ENCODE data around the gene TNKS1BP1. TPM values are rescaled to one million over a fixed set of nuclear protein-coding genes. Genes with fewer than 3 reads are reported as not detected.

Gene TNKS1BP1
- total and polyA plus RNA-seq, 9 of the 15 experiments (the other 6 are each of a cell fraction or from before 2014, with no cell fraction given): 1.1 to 47.2 (median 10.9) TPM

DNA sequence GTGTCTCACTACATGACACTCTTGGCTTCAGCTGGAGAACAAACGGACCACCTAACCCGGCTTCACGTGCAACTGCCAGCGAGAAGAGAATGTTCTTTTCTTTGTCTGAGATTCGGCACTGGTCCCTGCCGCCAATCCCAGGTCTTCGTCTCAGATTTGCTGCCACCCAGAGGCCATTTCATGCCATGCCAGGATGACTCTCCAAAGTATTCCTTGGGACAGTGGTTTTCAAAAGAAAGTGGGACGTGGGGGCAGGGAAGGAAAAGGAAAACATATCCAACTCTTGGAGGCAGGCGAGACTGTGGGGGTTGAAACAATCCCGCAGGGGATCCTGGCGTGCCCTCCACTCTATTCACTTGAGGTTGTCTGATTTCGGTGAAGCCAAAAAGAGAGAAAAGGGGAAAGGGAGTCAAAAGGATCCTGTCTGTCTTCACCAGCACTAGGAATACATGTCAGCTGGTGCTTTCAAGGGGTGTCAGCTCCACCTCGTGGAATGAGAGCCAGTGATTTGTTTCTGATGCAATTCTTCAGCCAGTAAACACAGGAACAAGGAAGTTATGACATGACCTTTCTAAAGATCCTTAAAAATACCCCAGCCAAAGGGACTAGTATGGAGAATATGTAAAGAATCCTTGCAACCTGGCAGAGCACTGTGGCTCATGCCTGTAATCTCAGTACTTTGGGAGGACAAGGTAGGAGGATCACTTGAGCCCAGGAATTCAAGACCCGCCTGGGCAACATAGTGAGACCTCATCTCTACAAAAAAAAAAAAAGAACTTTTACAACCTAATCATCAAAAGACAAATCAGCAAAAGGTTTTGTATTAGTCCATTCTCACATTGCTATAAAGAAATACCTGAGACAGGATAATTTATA lies 46.7 kb downstream of the TNKS1BP1 start (continued):
- TF ChIP-seq HINFP (tag; conservative IDR thresholded peaks at IDR 0.05; ENCODE audit: low read depth) (no peak), JUND (IDR thresholded peaks at IDR 0.05; ENCODE audit: borderline replicate concordance, low read depth, low read length) (no peak), JUND (tag; IDR thresholded peaks at IDR 0.05; ENCODE audit: borderline replicate concordance, low read depth, low read length) (peak; percentile 40; the same call in 1 of the 3 replicates), EP400 (IDR thresholded peaks at IDR 0.05) (peak; percentile 66), FOXP1 (CRISPR knock-in tag; IDR thresholded peaks at IDR 0.05) (no peak), PML (IDR thresholded peaks at IDR 0.05; ENCODE audit: low read length) (no peak), PYGO2 (tag; IDR thresholded peaks at IDR 0.05) (no peak), RBFOX2 (IDR thresholded peaks at IDR 0.05; ENCODE audit: low read depth, low read length) (no peak), ZZZ3 (IDR thresholded peaks at IDR 0.05) (no peak), ZBED1 (IDR thresholded peaks at IDR 0.05) (no peak), KDM5B (IDR thresholded peaks at IDR 0.05; ENCODE audit: insufficient replicate concordance, low read depth, low read length) (no peak), ZNF224 (CRISPR knock-in tag; IDR thresholded peaks at IDR 0.05) (no peak), E2F5 (CRISPR knock-in tag; IDR thresholded peaks at IDR 0.05) (no peak), ELF1 (tag; IDR thresholded peaks at IDR 0.05) (0 out of 2 replicates have a peak, but pooled peaks have one; percentile 36), ETV6 (IDR thresholded peaks at IDR 0.05; ENCODE audit: borderline replicate concordance in 1 of 2, low read depth in 2 of 2, low read length in 1 of 2) (no peak), ETV6 (CRISPR knock-in tag; IDR thresholded peaks at IDR 0.05; ENCODE audit: borderline replicate concordance) (no peak), IFI16 (CRISPR knock-in tag; IDR thresholded peaks at IDR 0.05) (no peak), GTF2E2 (tag; IDR thresholded peaks at IDR 0.05) (no peak), PTBP1 (IDR thresholded peaks at IDR 0.05; ENCODE audit: low read depth, low read length) (no peak)
- TF ChIP-seq, protein P1, sequence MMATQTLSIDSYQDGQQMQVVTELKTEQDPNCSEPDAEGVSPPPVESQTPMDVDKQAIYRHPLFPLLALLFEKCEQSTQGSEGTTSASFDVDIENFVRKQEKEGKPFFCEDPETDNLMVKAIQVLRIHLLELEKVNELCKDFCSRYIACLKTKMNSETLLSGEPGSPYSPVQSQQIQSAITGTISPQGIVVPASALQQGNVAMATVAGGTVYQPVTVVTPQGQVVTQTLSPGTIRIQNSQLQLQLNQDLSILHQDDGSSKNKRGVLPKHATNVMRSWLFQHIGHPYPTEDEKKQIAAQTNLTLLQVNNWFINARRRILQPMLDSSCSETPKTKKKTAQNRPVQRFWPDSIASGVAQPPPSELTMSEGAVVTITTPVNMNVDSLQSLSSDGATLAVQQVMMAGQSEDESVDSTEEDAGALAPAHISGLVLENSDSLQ (IDR thresholded peaks at IDR 0.05): 0 out of 2 replicates have a peak, but pooled peaks have one; percentile 21
- TF ChIP-seq, protein P2, sequence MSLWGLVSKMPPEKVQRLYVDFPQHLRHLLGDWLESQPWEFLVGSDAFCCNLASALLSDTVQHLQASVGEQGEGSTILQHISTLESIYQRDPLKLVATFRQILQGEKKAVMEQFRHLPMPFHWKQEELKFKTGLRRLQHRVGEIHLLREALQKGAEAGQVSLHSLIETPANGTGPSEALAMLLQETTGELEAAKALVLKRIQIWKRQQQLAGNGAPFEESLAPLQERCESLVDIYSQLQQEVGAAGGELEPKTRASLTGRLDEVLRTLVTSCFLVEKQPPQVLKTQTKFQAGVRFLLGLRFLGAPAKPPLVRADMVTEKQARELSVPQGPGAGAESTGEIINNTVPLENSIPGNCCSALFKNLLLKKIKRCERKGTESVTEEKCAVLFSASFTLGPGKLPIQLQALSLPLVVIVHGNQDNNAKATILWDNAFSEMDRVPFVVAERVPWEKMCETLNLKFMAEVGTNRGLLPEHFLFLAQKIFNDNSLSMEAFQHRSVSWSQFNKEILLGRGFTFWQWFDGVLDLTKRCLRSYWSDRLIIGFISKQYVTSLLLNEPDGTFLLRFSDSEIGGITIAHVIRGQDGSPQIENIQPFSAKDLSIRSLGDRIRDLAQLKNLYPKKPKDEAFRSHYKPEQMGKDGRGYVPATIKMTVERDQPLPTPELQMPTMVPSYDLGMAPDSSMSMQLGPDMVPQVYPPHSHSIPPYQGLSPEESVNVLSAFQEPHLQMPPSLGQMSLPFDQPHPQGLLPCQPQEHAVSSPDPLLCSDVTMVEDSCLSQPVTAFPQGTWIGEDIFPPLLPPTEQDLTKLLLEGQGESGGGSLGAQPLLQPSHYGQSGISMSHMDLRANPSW (CRISPR knock-in tag; IDR thresholded peaks at IDR 0.05): no peak
- TF ChIP-seq, protein P3, sequence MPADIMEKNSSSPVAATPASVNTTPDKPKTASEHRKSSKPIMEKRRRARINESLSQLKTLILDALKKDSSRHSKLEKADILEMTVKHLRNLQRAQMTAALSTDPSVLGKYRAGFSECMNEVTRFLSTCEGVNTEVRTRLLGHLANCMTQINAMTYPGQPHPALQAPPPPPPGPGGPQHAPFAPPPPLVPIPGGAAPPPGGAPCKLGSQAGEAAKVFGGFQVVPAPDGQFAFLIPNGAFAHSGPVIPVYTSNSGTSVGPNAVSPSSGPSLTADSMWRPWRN (IDR thresholded peaks at IDR 0.05; ENCODE audit: low read depth): no peak

All from K562 (cell line).